NB4 (cell line): ENCODE measurements around the gene B4GALT3.

Experiments used
- POLR2A ChIP-seq: IDR thresholded peaks from 2 replicates; pipeline ENCODE4 v1.6.1; 2011; ENCODE audit warnings: mild to moderate bottlenecking; ENCODE audit not compliant: insufficient read length; ENCODE audit errors: extremely low read depth
- TF ChIP-seq, protein P1 (sequence below): IDR thresholded peaks from one replicate; pipeline ENCODE4 v1.5.1; 2012; ENCODE audit warnings: low read depth, low read length

DNA sequence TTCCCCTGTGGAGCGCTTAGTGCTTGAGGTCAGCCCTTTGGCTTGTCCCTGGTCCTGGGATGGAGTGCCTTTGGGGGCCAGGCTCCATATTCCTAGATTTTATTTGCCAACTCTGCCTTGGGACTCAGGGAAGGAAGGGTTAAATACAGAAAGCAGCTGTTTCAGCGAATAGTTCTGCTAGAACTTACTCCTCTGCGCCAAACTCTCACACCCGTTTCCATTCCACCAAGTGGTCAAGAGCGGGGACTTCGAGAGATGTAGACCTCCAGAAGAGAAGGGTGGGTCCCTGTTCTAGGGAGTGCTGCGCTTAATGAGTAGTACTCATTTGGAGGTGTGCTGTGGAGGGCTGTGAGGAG lies 47.8 kb upstream of the B4GALT3 start:
- TF ChIP-seq, protein P1, sequence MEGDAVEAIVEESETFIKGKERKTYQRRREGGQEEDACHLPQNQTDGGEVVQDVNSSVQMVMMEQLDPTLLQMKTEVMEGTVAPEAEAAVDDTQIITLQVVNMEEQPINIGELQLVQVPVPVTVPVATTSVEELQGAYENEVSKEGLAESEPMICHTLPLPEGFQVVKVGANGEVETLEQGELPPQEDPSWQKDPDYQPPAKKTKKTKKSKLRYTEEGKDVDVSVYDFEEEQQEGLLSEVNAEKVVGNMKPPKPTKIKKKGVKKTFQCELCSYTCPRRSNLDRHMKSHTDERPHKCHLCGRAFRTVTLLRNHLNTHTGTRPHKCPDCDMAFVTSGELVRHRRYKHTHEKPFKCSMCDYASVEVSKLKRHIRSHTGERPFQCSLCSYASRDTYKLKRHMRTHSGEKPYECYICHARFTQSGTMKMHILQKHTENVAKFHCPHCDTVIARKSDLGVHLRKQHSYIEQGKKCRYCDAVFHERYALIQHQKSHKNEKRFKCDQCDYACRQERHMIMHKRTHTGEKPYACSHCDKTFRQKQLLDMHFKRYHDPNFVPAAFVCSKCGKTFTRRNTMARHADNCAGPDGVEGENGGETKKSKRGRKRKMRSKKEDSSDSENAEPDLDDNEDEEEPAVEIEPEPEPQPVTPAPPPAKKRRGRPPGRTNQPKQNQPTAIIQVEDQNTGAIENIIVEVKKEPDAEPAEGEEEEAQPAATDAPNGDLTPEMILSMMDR: no peak
- no peak for TF ChIP-seq POLR2A
